Mesodermal cell (in vitro differentiated cells): Measurements from ENCODE around the gene FUT6. TPM values are rescaled to one million over a fixed set of nuclear protein-coding genes. Genes with fewer than 3 reads are reported as not detected.
"Not testable (repeated sequence)": the region's sequence is repeated elsewhere in the genome, so short reads cannot be mapped to it uniquely, and the experiment has no call there.

Experiments used
- H3K27ac ChIP-seq: 2 replicates; pipeline ENCODE4 v1.7.0; 2013; ENCODE audit warnings: mild to moderate bottlenecking, low read depth, low read length, moderate library complexity; ENCODE audit not compliant: severe bottlenecking
- H3K36me3 ChIP-seq: 2 replicates; pipeline ENCODE4 v1.7.1; 2013; ENCODE audit warnings: mild to moderate bottlenecking, low read length, moderate library complexity; ENCODE audit not compliant: control insufficient read depth, insufficient read depth
- H3K4me1 ChIP-seq: one replicate; pipeline ENCODE4 v1.7.1; 2013; ENCODE audit warnings: mild to moderate bottlenecking, low read length; ENCODE audit not compliant: insufficient read depth, control insufficient read depth, poor library complexity, severe bottlenecking
- H3K4me3 ChIP-seq: 2 replicates; pipeline ENCODE4 v1.7.0; 2013; ENCODE audit warnings: low read length, control low read depth, mild to moderate bottlenecking; ENCODE audit not compliant: insufficient read depth, poor library complexity, severe bottlenecking; ENCODE audit errors: extremely low read depth
- H3K9me3 ChIP-seq: 2 replicates; pipeline ENCODE4 v1.7.1; 2013; ENCODE audit warnings: mild to moderate bottlenecking, low read length, moderate library complexity; ENCODE audit not compliant: control insufficient read depth
- WGBS, 2 experiments: methylation state at CpG; one replicate each; pipeline ENCODE4 v1.1.5; 2013; ENCODE audit warnings: missing lambda C conversion rate in 2 of 2; ENCODE audit not compliant: insufficient coverage in 2 of 2; 5-methylcytosine and 5-hydroxymethylcytosine counted together
- polyA plus RNA-seq, 2 experiments: library from polyadenylated mRNA; stranded (reverse); fragments of 50-300 nt; gene quantifications; one replicate each; pipeline ENCODE4 v1.2.3, GENCODE V29; 2013

FUT6 gene
- not detected for polyA plus RNA-seq (2013, experiment 1 of 2)
- not detected for polyA plus RNA-seq (2013, experiment 2 of 2)

- Histone ChIP-seq H3K36me3 (no peaks in the 10 kb centered on the region), H3K27ac (no peak within 1 kb of the TSS), H3K9me3 (no peaks in the 10 kb centered on the region), H3K4me3 (no peak within 1 kb of the TSS), H3K4me1 (no peaks in the 10 kb centered on the region)
- WGBS, 2 experiments, result 88 to 94% methylated on average over 7 to 8 of the region's 9 CpGs
These were observed at the start of gene FUT6 for GRCh38 chr19:5839065-5840017. FUT6 (minus strand) TSS chr19:5839702; CDS start chr19:5832567, 7,135 bp downstream.

GRCh38 chr19:5884065-5884811 lies 44.7 kb upstream of the FUT6 start:
- H3K4me1 ChIP-seq, H3K27ac ChIP-seq, H3K9me3 ChIP-seq, H3K4me3 ChIP-seq, H3K36me3 ChIP-seq: not testable (repeated sequence)
- WGBS, 2 experiments, result 74 to 80% methylated on average over 7 of the region's 11 CpGs

- WGBS, 2 experiments, result 79 to 91% methylated on average over 5 to 6 of the region's 13 CpGs
- H3K9me3 ChIP-seq, H3K27ac ChIP-seq: not testable (repeated sequence)
These were observed 43.8 kb upstream of the FUT6 start for GRCh38 chr19:5883157-5883873.

GRCh38 chr19:5882421-5882968 lies 43.0 kb upstream of the FUT6 start:
- WGBS, 2 experiments, result 85 to 88% methylated on average over 4 to 9 of the region's 9 CpGs

More at GRCh38 chr19:5883157-5883873, 43.8 kb upstream of the FUT6 start:
- not testable (repeated sequence) for H3K4me3 ChIP-seq, H3K4me1 ChIP-seq, H3K36me3 ChIP-seq

GRCh38 chr19:5881543-5882299 lies 42.2 kb upstream of the FUT6 start:
- Histone ChIP-seq H3K9me3 (no peaks in the 10 kb centered on the region), H3K27ac (no peak overlapping the region), H3K36me3 (no peaks in the 10 kb centered on the region), H3K4me1 (peaks cover 8% of the 10 kb centered on the region), H3K4me3 (no peak overlapping the region)
- 78 to 83% methylated on average over 10 to 11 of the region's 19 CpGs for WGBS, 2 experiments

More at GRCh38 chr19:5882421-5882968, 43.0 kb upstream of the FUT6 start:
- Histone ChIP-seq H3K27ac (no peak overlapping the region), H3K4me1 (peaks cover 8% of the 10 kb centered on the region), H3K9me3 (no peaks in the 10 kb centered on the region), H3K4me3 (no peak overlapping the region), H3K36me3 (no peaks in the 10 kb centered on the region)

- Histone ChIP-seq H3K27ac (no peak overlapping the region), H3K4me3 (no peak overlapping the region), H3K4me1 (peaks cover 8% of the 10 kb centered on the region), H3K36me3 (no peaks in the 10 kb centered on the region), H3K9me3 (no peaks in the 10 kb centered on the region)
- WGBS, 2 experiments, result 25 to 33% methylated on average over 10 to 15 of the region's 15 CpGs
These were observed 41.1 kb upstream of the FUT6 start for GRCh38 chr19:5880604-5881078.

- WGBS, 2 experiments, result 69 to 72% methylated on average over 3 to 4 of the region's 6 CpGs
- Histone ChIP-seq H3K9me3 (no peaks in the 10 kb centered on the region), H3K36me3 (no peaks in the 10 kb centered on the region), H3K4me1 (peaks cover 8% of the 10 kb centered on the region), H3K27ac (no peak overlapping the region), H3K4me3 (no peak overlapping the region)
These were observed 40.7 kb upstream of the FUT6 start for GRCh38 chr19:5880196-5880595.

GRCh38 chr19:5877882-5878281 lies 38.4 kb upstream of the FUT6 start:
- H3K4me1 ChIP-seq, result peaks cover 8% of the 10 kb centered on the region
- H3K4me3 ChIP-seq, result no peak overlapping the region
- H3K9me3 ChIP-seq, result no peaks in the 10 kb centered on the region
- no peak overlapping the region for H3K27ac ChIP-seq
- H3K36me3 ChIP-seq, result no peaks in the 10 kb centered on the region
- 87 to 100% methylated on average over 4 to 5 of the region's 9 CpGs for WGBS, 2 experiments

GRCh38 chr19:5877427-5877826 lies 37.9 kb upstream of the FUT6 start:
- H3K4me1 ChIP-seq, result peaks cover 8% of the 10 kb centered on the region
- no peaks in the 10 kb centered on the region for H3K36me3 ChIP-seq
- no peak overlapping the region for H3K27ac ChIP-seq
- H3K9me3 ChIP-seq, result no peaks in the 10 kb centered on the region
- H3K4me3 ChIP-seq, result no peak overlapping the region
- WGBS, 2 experiments, result 87 to 92% methylated on average over 4 to 8 of the region's 8 CpGs
